Spleen (tissue), 11 donors: ENCODE measurements around the gene IL18RAP. TPM values are rescaled to one million over a fixed set of nuclear protein-coding genes. Genes with fewer than 3 reads are reported as not detected.
A peak's percentile ranks its signal among the peaks of the same experiment; 100 is the strongest.

ENCODE experiments used
- DNase-seq: peaks from one replicate; pipeline ENCODE4 v3.0.0-alpha.2; 2020
- H3K27ac ChIP-seq, 8 donors: fragments of 200-600 bp; sonication (generic) in 7 of 8; 1 replicate in 4 of 8; 2 replicates in 4 of 8; pipeline versions ENCODE4 v1.5.0 to v1.8.0; 2016 to 2021; ENCODE audit warnings: inconsistent platforms in 4 of 8, mild to moderate bottlenecking in 4 of 8, moderate library complexity in 1 of 8
- H3K27me3 ChIP-seq, 7 donors: fragments of 200-600 bp; sonication (generic) in 6 of 7; replicated peaks in 1 of 7; 1 replicate in 4 of 7; 2 replicates in 3 of 7; pipeline versions ENCODE4 v1.5.0 to v1.8.0; 2016 to 2021; ENCODE audit warnings: inconsistent platforms in 3 of 7, mild to moderate bottlenecking in 1 of 7
- H3K36me3 ChIP-seq, 6 donors: fragments of 200-600 bp; sonication (generic) in 5 of 6; 1 replicate in 4 of 6; 2 replicates in 2 of 6; pipeline versions ENCODE4 v1.5.0 to v1.8.0; 2016 to 2021; ENCODE audit warnings: inconsistent platforms in 2 of 6
- H3K4me1 ChIP-seq, 6 donors: fragments of 200-600 bp; sonication (generic) in 5 of 6; 1 replicate in 3 of 6; 2 replicates in 3 of 6; pipeline versions ENCODE4 v1.5.0 to v1.8.0; 2016 to 2021; ENCODE audit warnings: inconsistent platforms in 3 of 6
- H3K4me3 ChIP-seq, 8 donors: fragments of 200-600 bp; sonication (generic) in 7 of 8; 1 replicate in 4 of 8; 2 replicates in 4 of 8; pipeline versions ENCODE4 v1.5.0 to v1.8.0; 2016 to 2021; ENCODE audit warnings: inconsistent platforms in 4 of 8, mild to moderate bottlenecking in 4 of 8, moderate library complexity in 2 of 8
- H3K9me3 ChIP-seq, 8 donors: fragments of 200-600 bp; sonication (generic) in 7 of 8; 1 replicate in 4 of 8; 2 replicates in 4 of 8; pipeline versions ENCODE4 v1.5.0 to v1.8.0; 2016 to 2021; ENCODE audit warnings: inconsistent platforms in 4 of 8
- CTCF ChIP-seq, 11 experiments: fragments of 200-600 bp in 7 of 11; fragments of 450-650 bp in 4 of 11; sonication (generic) in 4 of 11; IDR thresholded peaks in 8 of 11; conservative IDR thresholded peaks in 3 of 11; 1 replicate in 7 of 11; 2 replicates in 4 of 11; pipeline versions ENCODE4 v1.4.0 to v1.8.0; 2016 to 2021; ENCODE audit warnings: antibody characterized with exemption in 11 of 11, inconsistent platforms in 4 of 11, mild to moderate bottlenecking in 1 of 11
- POLR2A ChIP-seq, 3 donors: fragments of 450-650 bp; IDR thresholded peaks; one replicate each; pipeline ENCODE4 v1.5.1; 2017; ENCODE audit warnings: antibody characterized with exemption in 3 of 3, mild to moderate bottlenecking in 1 of 3
- POLR2AphosphoS5 ChIP-seq, 3 donors: sonication (generic); formaldehyde crosslinking; IDR thresholded peaks; one replicate each; pipeline ENCODE4 v1.5.1; 2017; ENCODE audit warnings: antibody characterized with exemption in 3 of 3
- WGBS, 5 donors: extraction: QIAGEN DNeasy Blood & Tissue Kit in 3 of 5; methylation state at CpG; one replicate each; pipeline versions ENCODE4 v1.1.5 to v1.1.7; 2013 to 2018; 5-methylcytosine and 5-hydroxymethylcytosine counted together
- intact Hi-C: fragments of 100-400 bp; cut with DNase I; formaldehyde crosslinking; loops from one replicate; pipeline ENCODE4 v1.15.0; 2023; ENCODE audit warnings: low total_unique reads
- polyA plus RNA-seq, 3 donors: library from polyadenylated mRNA; stranded (reverse); fragments of 200-250 nt; gene quantifications; one replicate each; pipeline ENCODE4 v1.2.1, GENCODE V29; 2013
- total RNA-seq, 7 donors: library from RNA; depleted of rRNA in 3 of 7; stranded (reverse); fragments of >200 nt in 3 of 7; fragmentation: NEBNext Ultra II Directional in 4 of 7; extraction: Animal tissue kit (Norgen Biotek cat#: 25700) in 4 of 7; gene quantifications; one replicate each; pipeline versions ENCODE4 v1.1.0 to v1.2.1, GENCODE V29; 2016 to 2021
- donor health status: healthy with polysubstance abuse.
- donor health status: DM: no; HTN: no; CAD: no; lungs with moderate emphysema.
- donor health status: DM: no; HTN: no; CAD: no.
- donor health status: Bipolar disorder and iron deficiency.
- donor health status: healthy.
- donor health status: DM: no; HTN: no; CAD: no.
- donor health status: DM: yes; HTN: yes; CAD: no.

The IL18RAP gene
- total and polyA plus RNA-seq, 10 donors = 1.5 to 145 (median 31.8) TPM

GRCh38 chr2:102435741-102436140, 12.8 kb downstream of the IL18RAP start:
- H3K36me3 ChIP-seq = peaks cover 0 to 21% (median 0%) of the 10 kb centered on the region in 6 donors
- WGBS, 5 donors = 50 to 71% (median 66%) methylated on average over 2 of the region's 2 CpGs
- intact Hi-C loops = no loop called here
- H3K4me1 ChIP-seq = peaks cover 9 to 70% (median 21%) of the 10 kb centered on the region in 6 donors
- no peak for DNase-seq
- H3K9me3 ChIP-seq = no peaks in the 10 kb centered on the region
- H3K27ac ChIP-seq = peak overlapping the region in 7 of 8 donors; percentile 16 to 84 (median 63)
- H3K27me3 ChIP-seq = no peaks in the 10 kb centered on the region
- H3K4me3 ChIP-seq = peak overlapping the region in 1 of 8 donors; percentile 20
- no peak for TF ChIP-seq POLR2AphosphoS5 (IDR thresholded peaks at IDR 0.05)
- no peak for TF ChIP-seq POLR2A (IDR thresholded peaks at IDR 0.05)
- TF ChIP-seq CTCF (IDR thresholded peaks at IDR 0.05 in 8 of 11, conservative IDR thresholded peaks at IDR 0.05 in 3 of 11) = no peak

GRCh38 chr2:102436323-102436722, 13.4 kb downstream of the IL18RAP start:
- H3K27me3 ChIP-seq = no peaks in the 10 kb centered on the region
- intact Hi-C loops = no loop called here
- no peak for DNase-seq
- peak overlapping the region in 7 of 8 donors; percentile 16 to 84 (median 63) for H3K27ac ChIP-seq
- no peaks in the 10 kb centered on the region for H3K9me3 ChIP-seq
- peaks cover 9 to 64% (median 21%) of the 10 kb centered on the region in 6 donors for H3K4me1 ChIP-seq
- H3K36me3 ChIP-seq = peaks cover 0 to 25% (median 0%) of the 10 kb centered on the region in 6 donors
- 6 to 13% (median 7%) methylated on average over 3 of the region's 3 CpGs for WGBS, 5 donors
- TF ChIP-seq POLR2A (IDR thresholded peaks at IDR 0.05) (no peak), POLR2AphosphoS5 (IDR thresholded peaks at IDR 0.05) (peak in 1 of 3 donors; percentile 44)
- peak overlapping the region in 1 of 8 donors; percentile 20 for H3K4me3 ChIP-seq

- peaks cover 0 to 32% (median 0%) of the 10 kb centered on the region in 6 donors for H3K36me3 ChIP-seq
- no peak overlapping the region for H3K4me3 ChIP-seq
- intact Hi-C loops = no loop called here
- H3K27ac ChIP-seq = peak overlapping the region in 3 of 8 donors; percentile 63 to 84 (median 78)
- WGBS, 5 donors = 87 to 95% (median 89%) methylated on average over 4 of the region's 4 CpGs
- TF ChIP-seq CTCF (IDR thresholded peaks at IDR 0.05 in 8 of 11, conservative IDR thresholded peaks at IDR 0.05 in 3 of 11) = no peak
- no peak for TF ChIP-seq POLR2AphosphoS5 (IDR thresholded peaks at IDR 0.05)
- TF ChIP-seq POLR2A (IDR thresholded peaks at IDR 0.05) = no peak
- H3K4me1 ChIP-seq = peaks cover 9 to 62% (median 21%) of the 10 kb centered on the region in 6 donors
- DNase-seq = no peak
- H3K9me3 ChIP-seq = no peaks in the 10 kb centered on the region
- no peaks in the 10 kb centered on the region for H3K27me3 ChIP-seq
Observed at GRCh38 chr2:102437122-102437521, 14.2 kb downstream of the IL18RAP start.

GRCh38 chr2:102438111-102438510, 15.2 kb downstream of the IL18RAP start:
- peaks cover 9 to 66% (median 25%) of the 10 kb centered on the region in 6 donors for H3K4me1 ChIP-seq
- no peaks in the 10 kb centered on the region for H3K27me3 ChIP-seq
- WGBS, 5 donors = 66 to 88% (median 77%) methylated on average over 3 of the region's 3 CpGs
- no peak for DNase-seq
- no peak overlapping the region for H3K4me3 ChIP-seq
- intact Hi-C loops = no loop called here
- no peak for TF ChIP-seq POLR2AphosphoS5 (IDR thresholded peaks at IDR 0.05)
- TF ChIP-seq POLR2A (IDR thresholded peaks at IDR 0.05) = no peak
- TF ChIP-seq CTCF (IDR thresholded peaks at IDR 0.05 in 8 of 11, conservative IDR thresholded peaks at IDR 0.05 in 3 of 11) = no peak
- H3K36me3 ChIP-seq = peaks cover 0 to 29% (median 0%) of the 10 kb centered on the region in 6 donors
- no peaks in the 10 kb centered on the region for H3K9me3 ChIP-seq
- peak overlapping the region in 4 of 8 donors; percentile 4 to 84 (median 57) for H3K27ac ChIP-seq
